NT2/D1 (cell line): Measurements from ENCODE around the gene ADGRG2.

Experiments used
- YY1 ChIP-seq: IDR thresholded peaks from 2 replicates; pipeline ENCODE4 v1.6.1; 2011; ENCODE audit not compliant: insufficient read length, insufficient read depth
- ZNF274 ChIP-seq: IDR thresholded peaks from 2 replicates; pipeline ENCODE4 v1.6.1; 2011; ENCODE audit warnings: mild to moderate bottlenecking, low read depth, low read length

DNA sequence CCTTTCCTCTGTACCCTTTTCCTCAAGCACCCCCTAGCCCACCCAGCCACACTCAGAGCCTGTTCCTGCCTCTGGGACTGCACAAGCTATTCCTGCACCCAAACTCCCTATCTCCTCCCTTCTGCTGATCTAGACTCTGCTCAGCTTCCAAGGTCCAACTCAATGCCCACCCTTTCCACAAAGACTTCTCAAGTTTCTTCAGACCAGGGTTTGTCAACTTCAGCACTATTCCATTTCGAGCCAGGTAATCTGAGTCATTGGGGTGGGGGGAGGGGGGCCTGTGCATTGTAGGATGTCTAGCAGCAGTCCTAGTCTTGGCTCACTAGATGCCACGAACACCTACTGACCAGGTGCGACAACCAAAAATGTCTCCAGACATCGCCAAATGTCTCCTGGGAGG is 175.7 kb downstream of the ADGRG2 start:
- no peak for TF ChIP-seq ZNF274
- no peak for TF ChIP-seq YY1
